ENCODE data around the gene SLC39A11.
"Not testable (repeated sequence)": the region's sequence is repeated elsewhere in the genome, so short reads cannot be mapped to it uniquely, and the experiment has no call there.

The SLC39A11 gene

DNA sequence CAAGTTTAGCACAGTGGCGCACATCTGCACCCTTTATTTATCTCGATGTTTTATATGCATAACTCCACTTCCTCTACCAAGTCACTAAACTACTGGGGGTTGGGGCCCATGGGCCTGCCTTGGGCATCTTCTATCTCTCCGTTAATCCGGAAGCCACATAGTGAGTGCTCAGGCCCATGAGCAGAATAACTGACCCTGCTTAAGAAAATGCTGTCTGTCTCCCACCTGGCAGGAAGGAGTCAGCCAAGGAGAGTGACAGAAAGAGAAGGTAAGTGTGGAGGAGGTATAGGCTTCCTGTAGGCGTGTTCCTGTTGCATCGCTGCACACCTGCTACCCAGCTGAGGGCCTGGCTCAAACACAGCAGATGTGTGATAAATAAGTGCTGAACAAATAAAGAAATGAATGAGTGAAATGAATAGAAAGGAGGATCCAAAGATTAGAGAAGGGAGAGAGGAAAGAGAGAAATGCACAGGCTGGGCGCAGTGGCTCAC lies 320.1 kb downstream of the SLC39A11 start:
- no peak for DNase-seq

DNA sequence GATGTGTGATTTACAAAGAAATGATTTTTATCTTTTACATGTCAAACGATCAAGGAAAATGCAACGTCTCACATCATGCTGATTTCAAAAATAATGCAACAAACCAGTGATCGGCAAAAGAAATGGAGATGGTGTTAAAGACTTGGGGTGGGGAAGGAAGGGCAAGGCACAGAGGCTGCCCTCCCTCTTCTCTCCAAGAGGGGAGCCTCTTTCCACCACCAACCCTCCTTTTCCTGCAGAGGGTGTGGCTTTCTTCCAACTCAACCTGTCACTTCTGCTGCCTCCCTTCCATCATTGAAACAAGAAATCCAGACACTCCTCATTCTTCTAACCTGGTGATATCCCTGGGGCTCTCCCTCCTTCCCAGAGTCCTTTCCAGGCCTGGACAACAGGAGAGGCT lies 320.8 kb downstream of the SLC39A11 start:
- no peak for DNase-seq

DNA sequence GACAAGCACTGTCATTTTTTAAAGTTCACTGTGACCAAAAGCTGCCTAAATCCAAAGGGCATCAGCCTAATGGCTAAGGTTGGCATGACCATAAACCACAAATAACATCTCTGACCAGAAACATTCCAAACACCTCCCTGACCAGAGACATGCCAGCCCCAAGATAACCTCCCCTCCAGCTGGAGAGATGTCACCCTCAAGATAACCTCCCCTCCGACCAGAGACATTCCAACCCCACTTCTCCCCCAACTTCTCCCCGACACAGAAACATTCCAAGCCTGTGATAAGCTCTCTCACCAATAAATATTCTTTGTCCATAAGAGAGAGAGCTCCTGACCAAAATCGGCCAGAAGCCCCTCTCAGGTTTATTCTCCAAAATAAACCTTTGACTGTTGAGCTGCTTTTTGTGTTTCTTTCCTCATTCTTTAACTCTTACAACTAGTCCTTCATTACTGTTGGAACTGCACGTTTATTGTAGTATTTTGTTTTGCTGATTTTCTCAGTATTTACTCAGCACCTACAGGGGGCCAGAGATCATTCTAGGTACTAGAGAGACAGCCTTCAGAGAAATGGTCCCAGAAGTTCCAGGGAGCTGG lies 325.6 kb downstream of the SLC39A11 start:
- DNase-seq = no peak

DNA sequence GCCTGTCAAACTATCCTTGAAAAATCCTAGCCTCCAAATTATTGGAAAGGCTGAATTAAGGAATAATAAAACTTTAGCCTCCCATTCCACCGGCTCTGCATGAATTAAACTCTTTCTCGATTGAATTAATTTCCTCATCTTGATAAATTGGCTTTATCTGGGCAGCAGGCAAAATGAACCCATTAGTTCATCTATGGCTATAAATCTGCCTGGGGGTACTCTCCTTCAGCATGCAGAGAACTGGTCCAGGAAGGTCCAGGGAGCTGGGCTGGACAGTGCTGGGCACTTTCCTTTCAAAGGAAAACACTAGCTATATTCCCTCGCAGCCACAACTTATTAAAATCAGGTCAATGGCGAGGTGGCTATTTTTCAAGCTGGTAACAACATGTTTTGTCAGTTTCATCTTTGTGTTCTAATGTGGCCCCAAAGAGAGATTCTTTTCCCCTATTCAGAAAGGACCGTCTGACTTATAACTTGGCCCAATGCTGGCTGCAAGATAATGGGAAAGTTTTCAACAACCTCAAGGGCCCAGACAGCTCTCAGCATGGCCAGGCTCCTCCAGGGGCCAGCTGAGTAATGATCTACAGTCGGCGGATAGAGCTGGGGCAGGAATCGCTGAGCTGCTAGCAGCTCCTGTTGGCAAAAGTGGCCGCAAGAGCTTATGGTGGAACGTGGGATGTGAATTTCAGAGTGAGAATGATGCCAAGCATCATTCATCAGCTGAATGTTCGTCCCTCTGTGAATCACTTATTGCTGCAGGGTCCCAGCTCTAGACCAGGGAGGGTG lies 326.9 kb downstream of the SLC39A11 start:
- no peak for DNase-seq

DNA sequence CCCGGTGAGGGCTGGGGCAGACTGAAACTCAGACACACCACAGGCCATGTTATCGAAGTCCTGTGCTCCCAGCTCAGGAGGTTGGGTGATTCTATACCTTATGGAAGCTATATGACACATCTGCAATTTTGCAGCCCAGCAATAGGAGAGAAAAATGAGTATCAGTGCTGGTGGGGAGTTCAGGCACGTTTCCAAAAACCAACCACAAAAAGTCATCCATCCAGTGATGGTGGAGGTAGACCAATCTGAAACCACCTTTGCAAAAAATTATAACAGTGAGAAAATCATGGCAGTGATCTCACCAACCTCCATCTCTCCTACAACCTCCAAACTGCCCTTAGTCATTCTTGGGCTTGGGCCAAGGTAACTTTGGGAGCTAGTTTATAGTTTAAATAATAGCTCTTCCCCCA lies 327.9 kb downstream of the SLC39A11 start:
- DNase-seq = no peak

DNA sequence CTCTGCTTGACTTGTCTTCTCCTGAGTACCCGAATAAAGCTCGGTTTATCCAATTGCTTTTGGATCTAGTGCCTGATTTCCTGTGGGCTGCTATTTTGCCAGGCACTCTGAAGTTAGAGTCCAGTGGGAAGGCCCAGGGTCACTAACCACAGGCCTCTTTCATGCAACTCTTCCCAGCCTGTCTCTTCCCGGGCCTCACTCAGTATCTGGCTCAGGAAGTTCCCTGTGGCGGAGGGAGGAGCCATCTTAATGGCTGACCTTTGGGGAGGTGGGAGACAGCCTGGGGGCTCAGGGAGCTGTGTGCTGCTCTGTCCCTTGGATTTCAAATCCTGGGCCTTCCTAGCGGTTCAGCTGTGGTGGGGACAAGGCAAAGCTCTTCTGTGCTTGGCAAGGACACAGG lies 328.5 kb downstream of the SLC39A11 start:
- no peak for DNase-seq

DNA sequence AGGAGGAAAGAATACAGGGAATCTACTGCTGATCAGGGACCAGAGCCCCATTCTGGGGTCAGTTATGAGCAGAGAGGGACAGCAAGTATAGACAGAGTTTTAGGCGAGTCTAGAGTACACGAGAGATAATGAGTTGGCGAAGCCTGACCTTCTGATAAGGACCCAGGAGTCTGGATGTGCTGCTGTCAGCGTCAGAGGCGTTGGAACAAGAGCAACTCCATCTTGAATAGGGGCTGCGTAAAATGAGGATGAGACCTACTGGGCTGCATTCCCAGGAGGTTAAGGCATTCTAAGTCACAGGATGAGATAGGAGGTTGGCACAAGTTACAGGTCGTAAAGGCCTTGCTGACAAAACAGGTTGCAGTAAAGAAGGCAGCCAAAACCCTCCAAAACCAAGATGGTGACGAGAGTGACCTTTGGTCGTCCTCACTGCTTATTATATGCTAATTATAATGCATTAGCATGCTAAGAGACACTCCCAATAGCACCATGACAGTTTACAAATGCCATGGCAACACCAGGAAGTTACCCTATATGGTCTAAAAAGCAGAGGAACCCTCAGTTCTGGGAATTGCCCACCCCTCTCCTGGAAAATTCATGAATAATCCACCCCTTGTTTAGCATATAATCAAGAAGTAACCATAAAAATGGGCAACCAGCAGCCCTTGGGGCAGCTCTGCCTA lies 330.5 kb downstream of the SLC39A11 start:
- DNase-seq = not testable (repeated sequence)

DNA sequence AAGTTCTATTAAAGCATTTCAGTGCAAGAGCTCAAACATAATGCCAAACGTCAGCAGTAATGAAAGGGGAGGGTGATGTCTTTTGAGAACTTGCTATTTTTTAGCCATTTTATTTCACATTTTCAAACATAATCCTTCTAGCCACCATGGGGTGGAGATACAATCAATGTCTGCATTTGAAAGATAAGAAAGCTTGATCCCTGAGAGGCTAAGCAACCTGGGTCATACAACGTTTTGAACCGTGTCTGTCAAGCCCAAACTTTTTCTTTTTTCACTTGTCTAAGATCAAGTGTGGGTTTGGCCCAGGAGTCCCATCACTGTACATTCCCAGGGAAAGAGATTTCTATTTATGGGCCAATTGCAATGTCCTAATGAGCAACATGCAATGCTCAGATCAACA lies 331.1 kb downstream of the SLC39A11 start:
- DNase-seq = no peak

DNA sequence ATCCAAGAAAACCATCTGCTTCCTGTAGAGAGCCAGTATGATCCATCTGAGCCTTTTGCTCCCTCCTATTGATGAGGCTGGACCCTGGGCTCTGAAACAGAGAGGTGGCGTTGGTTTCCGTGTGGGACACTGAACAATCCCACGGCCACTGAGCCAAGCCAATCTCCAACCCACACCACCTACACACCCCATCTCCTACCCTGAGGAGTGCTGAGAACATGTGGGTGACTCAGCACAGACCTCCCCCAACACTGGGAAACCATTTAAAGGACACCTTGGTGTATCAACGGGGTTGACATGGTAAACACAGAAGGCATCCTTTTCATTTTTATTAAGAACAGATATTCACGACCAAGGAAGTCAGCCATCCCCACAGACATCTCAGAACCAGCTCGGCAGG lies 332.1 kb downstream of the SLC39A11 start:
- DNase-seq = no peak

DNA sequence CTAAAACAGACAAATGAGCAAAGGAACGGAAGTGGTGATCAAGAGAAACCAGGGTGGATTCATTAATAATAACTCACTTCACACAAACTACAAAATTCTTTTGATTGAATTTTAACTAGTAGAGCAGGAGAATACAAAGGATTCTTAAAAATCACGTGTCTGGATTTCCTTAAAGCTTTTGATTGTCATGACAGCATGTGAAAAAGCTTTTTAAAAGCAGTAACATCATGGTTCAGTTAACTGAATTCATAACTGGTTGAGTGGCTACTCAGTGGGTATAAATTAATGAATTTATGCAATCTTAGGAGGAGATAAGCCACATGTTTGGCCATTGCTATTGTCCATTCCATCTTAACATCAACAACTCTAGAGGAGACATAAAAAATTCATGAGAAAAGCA lies 333.2 kb downstream of the SLC39A11 start:
- DNase-seq = no peak

DNA sequence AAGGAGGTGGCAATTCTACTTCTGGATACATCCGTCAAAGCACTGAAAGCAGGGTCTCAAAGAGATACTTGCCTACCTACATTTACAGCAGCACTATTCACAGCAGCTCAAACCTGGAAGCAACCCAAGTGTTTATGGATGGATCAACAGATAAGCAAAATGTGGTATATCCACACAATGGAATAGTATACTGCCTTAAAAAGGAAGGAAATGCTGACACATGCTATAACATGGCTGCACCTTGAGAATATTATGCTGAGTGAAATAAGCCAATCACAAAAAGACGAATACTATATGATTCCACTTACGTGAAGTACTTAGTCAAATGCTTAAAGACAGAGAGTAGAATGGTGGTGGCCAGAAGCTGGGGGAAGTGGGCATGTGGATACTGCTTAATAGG lies 336.2 kb downstream of the SLC39A11 start:
- no peak for DNase-seq

DNA sequence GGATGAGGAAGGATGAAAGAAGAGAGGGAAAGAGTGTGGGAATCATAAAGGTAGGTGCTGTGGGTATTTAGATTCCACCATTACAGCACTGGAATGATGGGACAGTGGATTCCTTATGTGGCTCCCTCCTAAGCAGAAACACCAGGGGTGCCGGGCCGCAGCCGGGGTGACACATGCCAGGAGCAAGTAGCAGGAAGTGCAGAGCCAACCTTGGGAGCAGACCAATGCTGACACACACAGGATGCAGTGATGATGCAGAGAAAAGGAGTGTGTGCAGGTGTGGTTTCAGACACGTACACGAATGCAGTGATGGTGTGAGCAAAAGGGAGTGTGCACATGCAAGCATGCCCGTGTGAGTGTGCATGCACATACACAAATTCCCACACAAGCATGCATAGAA lies 338.0 kb downstream of the SLC39A11 start:
- DNase-seq = no peak

DNA sequence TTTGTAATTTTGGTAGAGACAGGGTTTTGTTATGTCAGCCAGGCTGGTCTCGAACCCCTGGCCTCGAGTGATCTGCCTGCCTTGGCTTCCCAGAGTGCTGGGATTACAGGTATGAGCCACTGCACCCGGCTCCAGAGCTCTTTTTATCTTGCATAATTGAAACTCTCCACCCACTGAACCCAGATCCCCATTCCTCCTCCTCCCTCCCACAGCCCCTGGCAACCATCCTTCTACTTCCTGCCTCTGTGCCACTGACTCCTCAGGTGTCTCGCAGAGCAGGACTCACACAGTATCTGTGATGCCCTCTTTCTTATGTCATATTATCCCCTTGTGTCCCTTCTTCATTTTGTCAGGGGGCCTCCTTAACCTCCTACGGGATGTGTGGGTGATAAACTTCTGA lies 340.7 kb downstream of the SLC39A11 start:
- DNase-seq = no peak

DNA sequence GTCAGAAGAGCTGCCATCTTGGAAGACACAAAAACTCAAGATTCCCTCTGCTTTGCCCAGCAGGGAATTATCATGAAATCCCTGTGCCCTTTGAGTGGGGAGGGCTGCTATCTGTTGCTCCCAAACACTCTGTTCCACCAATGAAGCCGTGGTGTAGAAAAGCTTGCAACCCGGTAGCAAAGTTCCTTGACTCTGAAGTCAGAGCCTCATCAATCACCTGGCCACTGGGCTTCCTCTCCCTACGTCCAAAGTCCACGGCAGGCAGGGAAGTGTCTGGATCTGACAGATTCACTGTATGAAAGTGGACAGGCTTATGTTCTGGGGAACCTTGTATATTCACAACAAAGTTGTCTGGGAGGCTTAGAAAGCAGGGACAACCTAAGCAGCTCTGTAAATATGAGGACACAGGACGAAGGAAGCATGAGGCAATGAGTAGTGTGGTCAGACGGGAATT lies 343.3 kb downstream of the SLC39A11 start:
- no peak for DNase-seq

DNA sequence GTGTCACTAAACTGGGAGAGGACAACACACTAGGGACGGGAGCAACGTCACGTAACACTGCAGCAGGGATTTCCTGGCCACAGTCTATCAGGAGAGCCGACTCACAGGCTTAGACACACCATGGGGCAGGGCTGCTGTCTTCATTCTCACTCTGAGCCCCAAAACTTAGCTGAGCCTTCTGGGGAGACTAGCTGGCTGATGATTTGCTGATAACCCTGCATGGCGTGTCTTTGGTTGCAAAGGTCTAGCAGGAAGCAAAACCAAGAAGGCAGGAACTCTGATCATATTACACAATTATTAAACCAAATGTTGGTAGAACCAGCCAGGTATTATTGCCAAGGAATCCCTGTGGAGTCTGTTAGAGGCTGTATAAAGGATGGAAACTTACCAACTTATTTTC lies 345.0 kb downstream of the SLC39A11 start:
- no peak for DNase-seq

DNA sequence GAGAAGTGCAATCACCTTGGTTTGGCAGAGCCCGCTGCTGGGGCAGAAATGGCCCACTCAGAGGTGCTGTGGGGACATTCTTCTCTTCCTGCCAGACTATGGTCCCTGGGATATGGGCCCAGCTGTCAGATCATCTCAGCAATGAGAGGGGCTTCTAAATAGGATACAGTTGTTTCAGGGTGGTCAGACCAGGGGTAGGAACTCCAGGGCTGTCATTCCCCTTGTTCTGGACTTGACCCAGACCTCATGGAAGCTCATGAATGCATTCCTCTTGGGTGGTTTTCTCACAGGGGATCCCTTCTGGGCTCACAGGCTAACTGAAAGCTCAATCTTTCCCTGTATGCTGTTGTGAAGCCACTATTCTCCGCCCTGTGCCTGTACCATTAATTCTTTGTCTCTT lies 347.2 kb downstream of the SLC39A11 start:
- DNase-seq = no peak

DNA sequence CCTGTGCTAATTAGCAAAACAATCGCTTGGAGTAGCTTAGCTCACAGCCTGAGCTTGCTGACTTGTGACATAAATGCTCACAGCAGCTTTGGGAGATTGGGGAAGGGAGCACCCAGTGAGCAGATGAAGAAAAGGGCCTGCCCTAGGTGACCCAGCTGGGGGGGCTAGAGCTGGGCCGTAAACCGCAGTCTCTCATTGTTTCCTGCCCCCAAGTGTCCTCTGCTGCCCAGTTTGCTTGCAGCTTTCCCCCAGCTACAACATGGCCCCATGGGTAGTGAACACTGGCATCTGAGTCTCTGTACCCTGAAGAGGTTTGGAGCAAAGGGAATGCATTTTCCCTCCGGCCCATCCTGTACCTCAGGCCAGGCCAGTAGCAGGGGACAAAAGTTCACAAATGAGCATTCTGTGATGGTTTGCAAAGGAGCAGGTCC lies 349.4 kb downstream of the SLC39A11 start:
- DNase-seq = no peak

DNA sequence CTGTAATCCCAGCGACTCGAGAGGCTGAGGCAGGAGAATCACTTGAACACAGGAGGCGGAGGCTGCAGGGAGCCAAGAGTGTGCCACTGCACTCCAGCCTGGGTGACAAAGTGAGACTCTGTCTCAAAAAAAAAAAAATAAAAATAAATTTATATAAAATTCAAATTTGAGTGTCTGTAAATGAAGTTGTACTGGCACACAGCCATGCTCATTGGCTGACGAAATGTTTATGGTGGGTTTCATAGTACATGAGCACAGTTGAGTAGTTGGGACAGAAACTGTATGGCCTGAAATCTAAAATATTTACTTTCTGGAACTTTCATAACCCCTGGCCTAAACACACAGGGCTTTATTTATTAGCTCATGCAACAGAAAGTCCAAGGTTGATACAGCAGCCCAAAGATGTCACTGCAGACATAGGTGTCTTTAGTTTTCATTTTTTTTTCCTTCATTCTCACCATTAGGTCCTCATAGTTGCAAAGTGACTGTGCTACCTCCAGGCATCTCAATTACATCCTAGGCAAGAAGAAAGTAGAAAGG lies 355.3 kb downstream of the SLC39A11 start:
- no peak for DNase-seq

DNA sequence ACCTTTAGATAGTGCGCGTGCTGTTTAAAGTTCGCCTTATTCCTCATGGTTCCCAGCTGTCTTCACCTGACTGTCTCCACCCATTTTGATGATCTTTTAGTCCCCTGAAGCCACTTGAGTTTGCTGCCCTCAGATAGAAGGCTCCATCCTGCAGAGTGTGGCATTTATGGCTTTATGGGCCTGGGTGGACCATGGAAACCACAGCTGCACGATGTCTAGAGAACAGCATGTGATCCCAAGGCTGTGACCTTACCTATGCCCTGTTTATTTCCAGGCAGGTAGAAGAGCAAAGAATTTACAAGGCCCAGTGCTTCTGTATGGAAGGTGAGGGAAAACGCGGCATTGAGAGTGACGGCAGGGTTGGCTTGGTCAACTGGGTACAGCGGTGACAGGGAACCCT lies 356.9 kb downstream of the SLC39A11 start:
- DNase-seq = no peak

DNA sequence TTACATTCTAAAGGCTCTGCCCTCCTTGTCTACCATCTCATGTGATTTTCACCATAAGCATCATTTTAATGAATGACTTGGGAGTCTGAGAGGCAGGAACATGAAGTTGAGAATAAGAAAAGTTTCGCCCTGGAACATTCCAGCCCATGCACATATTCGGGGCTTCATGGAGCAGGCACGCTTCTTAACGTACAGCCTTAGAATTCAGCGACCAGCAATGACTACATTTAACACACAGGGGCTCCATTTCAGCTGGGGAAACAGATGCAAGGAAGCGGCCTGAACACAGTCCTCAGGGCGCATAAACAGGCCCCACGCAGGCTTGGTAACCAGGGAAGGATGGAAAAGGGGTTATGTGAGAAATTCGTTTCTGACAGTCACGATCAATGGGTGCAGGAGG lies 357.4 kb downstream of the SLC39A11 start:
- DNase-seq = no peak

DNA sequence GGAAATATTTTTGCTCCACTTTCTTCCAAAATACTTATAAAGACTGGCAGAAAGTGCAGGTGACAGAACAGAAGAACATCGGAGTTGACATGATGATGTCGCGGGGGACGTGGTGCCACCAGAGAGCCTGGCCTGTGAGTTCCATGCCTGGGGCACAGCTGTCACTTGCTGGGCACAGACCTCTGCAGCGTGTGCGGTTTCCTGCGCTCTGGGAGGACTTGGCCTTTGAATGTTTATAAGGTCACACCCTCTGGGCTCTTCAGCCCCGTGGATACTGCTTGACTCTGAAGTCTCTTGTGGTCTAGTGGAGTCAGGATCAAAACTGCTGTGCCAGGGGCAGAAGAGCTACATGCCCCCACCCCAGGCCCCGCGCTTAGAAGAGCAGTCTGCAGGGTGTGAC lies 357.9 kb downstream of the SLC39A11 start:
- no peak for DNase-seq

DNA sequence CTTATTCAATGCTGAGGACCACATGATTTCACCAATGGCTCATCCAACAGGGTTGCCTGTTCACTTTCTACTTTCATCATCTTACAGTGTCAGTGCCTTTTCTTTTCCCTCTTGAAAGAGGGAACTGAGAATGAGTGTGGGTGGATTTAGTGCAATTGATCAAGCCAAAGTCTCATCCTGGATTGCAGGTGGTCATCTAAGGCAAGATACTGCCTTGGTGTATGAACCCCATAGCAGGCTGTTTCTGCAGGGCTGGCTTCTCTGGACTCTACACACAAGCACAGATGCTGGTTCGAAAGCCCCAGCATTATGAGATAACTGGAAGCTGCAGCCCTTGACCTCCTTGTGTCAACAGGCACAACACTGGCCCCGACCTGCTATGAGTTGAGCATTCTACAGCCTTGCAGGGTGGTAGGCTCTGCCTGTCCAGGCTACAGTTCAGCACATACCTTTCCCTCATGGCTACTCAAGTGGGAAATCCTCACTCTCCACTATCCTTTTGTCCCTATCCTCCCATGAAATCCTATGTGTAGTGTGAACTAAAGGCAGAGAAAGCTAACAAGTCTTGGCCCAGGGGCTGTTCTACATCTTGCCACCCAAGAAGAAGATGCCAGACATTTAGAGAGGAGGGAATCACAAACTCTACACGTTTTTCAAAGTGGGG lies 358.7 kb downstream of the SLC39A11 start:
- no peak for DNase-seq

Data from COR-L47 (cell line).